HG03457 (cell line): Measurements from ENCODE around the gene MYO18A.

ENCODE experiments used
- ATAC-seq: cut with Tn5 transposase; IDR thresholded peaks from one replicate; pipeline ENCODE4 v1.9.1; 2021; ENCODE audit warnings: moderate number of reproducible peaks; ENCODE audit not compliant: unreplicated experiment

MYO18A gene

GRCh38 chr17:29060475-29060874 is 119.7 kb downstream of the MYO18A start:
- ATAC-seq: no peak

GRCh38 chr17:29059281-29059680 is 120.9 kb downstream of the MYO18A start:
- no peak for ATAC-seq

- ATAC-seq: no peak
These were observed 121.8 kb downstream of the MYO18A start for GRCh38 chr17:29058391-29058790.

- no peak for ATAC-seq
These were observed 122.8 kb downstream of the MYO18A start for GRCh38 chr17:29057361-29057760.

GRCh38 chr17:29054835-29055234 is 125.4 kb downstream of the MYO18A start:
- no peak for ATAC-seq

GRCh38 chr17:29051731-29052130 is 128.5 kb downstream of the MYO18A start:
- no peak for ATAC-seq

- ATAC-seq: no peak
These were observed 129.0 kb downstream of the MYO18A start for GRCh38 chr17:29051194-29051593.

- ATAC-seq: no peak
These were observed 130.0 kb downstream of the MYO18A start for GRCh38 chr17:29050176-29050575.

- ATAC-seq: no peak
These were observed 130.6 kb downstream of the MYO18A start for GRCh38 chr17:29049541-29050145.

- ATAC-seq: no peak
These were observed 131.5 kb downstream of the MYO18A start for GRCh38 chr17:29048440-29049368.

- no peak for ATAC-seq
These were observed 133.7 kb downstream of the MYO18A start for GRCh38 chr17:29046473-29046839.

- no peak for ATAC-seq
These were observed 134.3 kb downstream of the MYO18A start for GRCh38 chr17:29045734-29046472.

- no peak for ATAC-seq
These were observed 135.2 kb downstream of the MYO18A start for GRCh38 chr17:29045026-29045425.

GRCh38 chr17:29043539-29044145 is 136.6 kb downstream of the MYO18A start:
- ATAC-seq: no peak

GRCh38 chr17:29042679-29043538 is 137.3 kb downstream of the MYO18A start, which contains the start of gene PIPOX:
TSS of gene PIPOX (plus strand) at chr17:29043141. CDS start at chr17:29043226, 85 bp downstream.
- no peak for ATAC-seq

GRCh38 chr17:29042026-29042678 is 138.0 kb downstream of the MYO18A start:
- no peak for ATAC-seq

- no peak for ATAC-seq
These were observed 138.6 kb downstream of the MYO18A start for GRCh38 chr17:29041571-29041970.

GRCh38 chr17:29041091-29041490 is 139.1 kb downstream of the MYO18A start:
- ATAC-seq: no peak

- ATAC-seq: no peak
These were observed 140.2 kb downstream of the MYO18A start for GRCh38 chr17:29039764-29040598.
